Hematopoietic multipotent progenitor cell (in vitro differentiated cells): ENCODE data around the gene AKR1C4. TPM values are rescaled to one million over a fixed set of nuclear protein-coding genes. Genes with fewer than 3 reads are reported as not detected.
"Not testable (repeated sequence)": the region's sequence is repeated elsewhere in the genome, so short reads cannot be mapped to it uniquely, and the experiment has no call there.

Source experiments
- DNase-seq, 3 donors: peaks; one replicate each; pipeline ENCODE4 v3.0.0-alpha.2; 2011 to 2015; ENCODE audit warnings: low read depth in 2 of 3, low spot score in 2 of 3
- total RNA-seq: library from RNA; depleted of rRNA; stranded (reverse); fragments of >200 nt; gene quantifications from one replicate; pipeline ENCODE4 v1.2.3, GENCODE V29; 2012

The AKR1C4 gene
- not detected for total RNA-seq

DNA sequence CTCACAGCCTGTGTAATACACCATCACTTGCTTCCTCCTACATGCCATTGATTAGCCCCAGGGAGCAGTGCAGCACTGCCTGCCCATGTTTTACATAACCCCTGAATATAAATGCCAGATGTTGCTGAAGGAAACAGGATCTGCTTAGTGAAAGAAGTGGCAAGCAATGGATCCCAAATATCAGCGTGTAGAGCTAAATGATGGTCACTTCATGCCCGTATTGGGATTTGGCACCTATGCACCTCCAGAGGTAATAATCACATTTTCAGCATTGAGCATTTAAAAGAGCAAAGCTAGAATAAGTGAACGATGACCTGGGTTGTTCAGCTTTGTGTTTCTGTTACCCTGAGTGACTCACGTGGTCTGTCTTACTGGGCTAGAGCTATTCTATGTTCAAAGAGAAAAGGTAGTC is at the start of gene AKR1C4:
TSS of gene AKR1C4 (plus strand) at position 136 of the 412 bp plus-strand sequence. CDS start at position 167, 31 bp downstream.
- no peak for DNase-seq

DNA sequence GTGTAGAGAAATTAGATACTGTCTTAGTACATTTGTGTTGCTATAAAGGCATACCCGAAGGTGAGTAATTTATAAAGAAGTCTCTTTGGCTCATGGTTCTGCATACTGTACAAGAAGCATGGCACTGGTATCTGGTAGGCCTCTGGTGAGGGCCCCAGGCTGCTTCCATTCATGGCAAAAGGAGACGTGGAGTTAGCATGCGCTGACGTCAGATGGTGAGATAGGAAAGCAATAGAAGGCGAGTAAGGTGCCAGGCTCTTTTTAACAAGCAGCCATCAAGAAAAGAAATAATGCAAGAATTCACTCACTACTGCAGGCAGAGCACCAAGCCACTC is 49.8 kb upstream of the AKR1C4 start:
- no peak for DNase-seq

DNA sequence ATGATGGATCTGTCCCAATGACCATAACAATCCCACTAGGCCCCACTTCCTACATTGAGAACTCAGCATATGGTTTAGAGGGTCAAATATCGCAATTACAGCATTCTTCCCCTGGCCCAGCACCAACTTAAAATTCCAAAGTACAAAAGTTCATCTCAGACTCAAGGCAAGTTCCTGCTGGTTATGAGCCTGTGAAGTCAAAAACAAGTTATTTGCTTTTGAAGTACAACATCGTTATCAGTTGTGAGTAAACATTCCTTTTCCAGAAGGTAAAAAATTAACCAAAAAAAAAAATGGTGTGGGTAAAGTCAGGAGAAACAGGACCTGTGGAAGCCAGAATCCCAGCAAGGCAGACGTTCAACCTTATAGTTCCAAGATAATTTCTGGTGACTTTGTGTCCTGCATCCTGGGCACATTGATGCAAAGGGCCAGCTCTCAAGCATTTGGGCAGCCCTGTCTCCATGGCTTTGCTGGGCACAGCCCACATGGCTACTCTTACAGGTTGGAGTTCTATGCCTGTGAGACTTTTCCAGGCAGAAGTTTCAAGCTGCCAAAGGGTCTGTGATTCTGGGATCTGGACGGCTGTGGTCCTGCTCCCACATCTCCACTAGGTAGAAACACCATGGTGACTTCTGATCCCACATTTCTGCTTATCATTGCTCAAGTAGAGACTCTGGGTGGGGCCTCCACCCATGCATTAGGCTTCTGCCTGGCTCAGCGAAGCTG is 49.2 kb upstream of the AKR1C4 start:
- DNase-seq = no peak

DNA sequence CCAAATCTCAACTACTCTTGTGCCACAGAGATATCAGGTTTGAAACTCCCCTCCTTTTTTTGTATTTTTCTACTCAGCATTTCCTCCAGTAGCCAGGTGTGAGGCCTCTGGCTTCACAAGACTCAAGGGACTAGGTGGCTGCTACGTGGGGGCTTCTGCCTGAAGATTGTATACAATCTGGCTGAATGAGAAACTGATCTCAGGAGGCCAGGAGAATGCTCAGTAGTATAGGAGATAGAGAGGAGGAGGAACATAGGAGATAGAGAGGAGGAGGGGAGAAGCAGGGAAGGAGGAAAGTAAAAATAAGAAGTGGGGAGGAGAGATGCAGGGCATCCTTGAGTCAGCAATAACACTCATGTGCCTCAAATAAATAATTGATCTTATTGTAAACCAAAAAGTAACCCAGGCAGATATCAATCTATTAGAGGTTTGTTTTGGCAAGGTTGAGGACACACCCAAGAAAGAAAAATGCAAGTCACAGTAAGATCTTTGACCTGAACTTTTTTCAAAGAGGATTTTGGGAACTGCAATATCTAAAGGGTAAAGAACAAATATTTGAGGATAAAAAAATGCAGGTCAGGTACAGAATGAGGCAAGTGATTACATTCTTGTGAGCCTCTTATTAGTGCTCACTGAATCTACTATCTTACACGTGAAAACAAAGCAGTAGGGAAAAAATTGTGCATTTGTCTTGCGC is 48.5 kb upstream of the AKR1C4 start:
- no peak for DNase-seq

DNA sequence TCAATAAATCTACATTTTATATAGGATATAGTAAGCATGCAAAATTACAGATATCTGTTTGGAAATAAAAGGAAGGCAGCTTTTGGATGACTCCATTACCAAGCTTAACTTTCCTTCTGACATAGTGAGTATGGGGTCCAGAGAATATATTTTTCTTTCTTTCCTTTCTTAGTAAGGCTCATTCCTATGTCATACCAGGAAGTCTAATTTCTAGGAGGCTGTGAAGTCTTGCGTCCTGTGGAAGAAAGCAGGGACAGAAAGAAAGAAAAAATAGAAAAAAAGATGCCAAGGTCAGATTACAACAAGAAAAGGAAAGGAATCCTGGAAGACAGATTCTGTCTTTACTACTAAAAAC is 48.0 kb upstream of the AKR1C4 start:
- no peak for DNase-seq

DNA sequence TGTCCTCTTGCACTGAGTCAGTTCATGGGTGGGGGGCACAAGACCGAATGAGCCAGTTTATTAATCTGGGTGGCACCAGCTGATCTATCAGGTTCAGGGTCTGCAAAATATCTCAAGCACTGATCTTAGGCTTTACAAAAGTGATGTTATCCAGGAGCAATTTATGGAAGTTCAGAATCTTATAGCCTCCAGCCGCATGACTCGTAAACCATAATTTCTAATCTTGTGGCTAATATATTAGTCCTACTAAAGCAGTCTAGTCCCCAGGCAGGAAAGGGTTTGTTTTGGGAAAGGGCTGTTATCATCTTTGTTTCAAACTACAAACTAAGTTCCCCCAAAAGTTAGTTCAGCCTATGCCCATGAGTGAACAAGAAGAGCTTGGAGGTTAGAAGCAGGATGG is 45.6 kb upstream of the AKR1C4 start:
- DNase-seq = no peak

DNA sequence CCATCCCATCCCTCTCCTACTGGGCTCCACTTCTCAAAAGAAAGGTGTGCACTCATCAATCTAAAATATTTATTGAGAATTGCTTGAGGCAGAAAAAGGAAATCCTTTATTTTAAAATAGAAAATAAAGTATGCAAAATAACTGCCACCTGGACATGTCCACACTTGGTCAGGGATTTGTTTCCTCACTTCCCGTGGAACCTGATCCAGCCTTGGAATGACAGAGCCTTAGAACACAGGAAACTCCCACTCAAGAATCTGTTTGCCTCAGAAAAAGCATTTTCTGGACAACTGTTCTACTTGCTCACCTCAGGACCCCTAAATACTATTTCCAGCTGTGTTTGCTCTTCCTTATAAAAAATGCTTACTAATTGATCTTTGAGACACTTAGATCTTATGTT is 40.7 kb upstream of the AKR1C4 start:
- DNase-seq = no peak

DNA sequence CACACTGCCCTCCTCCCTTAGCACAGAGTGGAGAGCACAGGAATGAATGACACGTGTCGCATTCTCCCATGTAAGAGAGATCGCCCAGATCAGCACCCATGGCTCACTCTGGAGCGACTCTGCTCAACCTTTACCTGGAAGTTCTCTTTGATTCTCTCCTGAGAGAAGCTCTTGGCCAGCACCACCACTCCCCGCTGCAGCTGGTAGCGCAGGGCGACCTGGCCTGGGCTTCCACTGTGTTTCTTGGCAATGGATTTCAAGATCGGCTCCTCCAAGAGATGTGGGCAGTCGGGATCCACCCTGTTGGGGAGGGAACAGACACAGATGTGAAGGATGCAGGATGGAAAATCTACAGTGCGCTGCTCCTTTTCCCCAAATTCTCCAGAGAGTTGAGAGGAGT is 39.1 kb upstream of the AKR1C4 start:
- DNase-seq = no peak

DNA sequence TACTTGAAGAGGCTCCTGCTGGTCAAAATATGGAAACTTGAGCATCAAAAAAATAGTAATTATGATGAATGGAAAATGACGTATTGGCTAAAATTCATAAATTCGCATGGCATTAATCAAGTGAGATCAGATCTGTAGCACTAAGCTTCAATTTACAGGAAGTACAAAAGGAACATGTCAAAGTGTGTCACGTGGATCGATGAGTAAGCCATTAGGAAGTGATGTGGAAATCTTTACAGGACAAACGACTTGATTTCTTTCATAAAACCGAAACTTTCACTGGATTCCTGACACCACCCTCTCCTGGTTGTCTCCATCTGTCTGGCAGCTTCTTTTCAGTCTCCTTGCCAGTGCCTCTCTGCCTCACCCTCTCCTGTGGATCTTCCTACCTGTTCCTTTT is 37.5 kb upstream of the AKR1C4 start:
- no peak for DNase-seq

DNA sequence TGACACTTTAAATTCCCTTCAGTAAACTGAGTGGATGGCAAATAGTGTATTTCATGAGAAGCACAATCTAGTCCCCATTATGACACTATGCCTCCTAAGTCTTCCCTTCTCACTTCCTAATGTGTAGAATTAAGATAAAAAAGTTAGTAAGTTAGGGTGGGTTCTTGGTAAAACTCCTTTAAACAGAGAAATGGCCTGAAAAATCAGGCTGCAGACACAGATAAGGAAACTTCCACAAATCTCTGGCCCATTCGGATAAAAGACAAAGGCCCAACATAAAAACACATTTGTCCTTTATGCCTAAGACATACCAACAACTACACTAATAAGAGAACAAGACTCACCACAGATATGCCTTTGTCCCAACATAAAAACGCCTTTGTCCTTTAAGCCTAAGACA is 33.1 kb upstream of the AKR1C4 start:
- DNase-seq = no peak

DNA sequence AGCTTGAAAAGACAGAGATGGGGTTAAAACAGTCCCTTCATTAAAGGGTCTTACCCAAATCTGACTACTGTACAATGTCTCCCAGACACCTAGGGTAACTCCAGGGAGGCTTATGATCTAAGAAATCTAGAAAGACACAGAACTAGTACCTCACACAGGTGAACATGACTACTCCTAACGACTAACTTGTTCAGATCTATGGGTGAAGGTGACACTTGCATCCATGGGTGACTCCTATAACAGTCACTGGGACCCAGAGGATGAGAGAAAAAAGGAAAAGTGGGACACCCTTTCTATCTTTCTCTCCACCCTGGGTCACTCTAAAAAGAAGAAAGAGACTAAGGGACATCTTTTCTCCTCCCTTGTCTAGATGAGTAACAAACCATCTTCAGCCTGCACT is 30.9 kb upstream of the AKR1C4 start:
- peak in 2 of 3 donors; percentile 10 to 59 for DNase-seq

DNA sequence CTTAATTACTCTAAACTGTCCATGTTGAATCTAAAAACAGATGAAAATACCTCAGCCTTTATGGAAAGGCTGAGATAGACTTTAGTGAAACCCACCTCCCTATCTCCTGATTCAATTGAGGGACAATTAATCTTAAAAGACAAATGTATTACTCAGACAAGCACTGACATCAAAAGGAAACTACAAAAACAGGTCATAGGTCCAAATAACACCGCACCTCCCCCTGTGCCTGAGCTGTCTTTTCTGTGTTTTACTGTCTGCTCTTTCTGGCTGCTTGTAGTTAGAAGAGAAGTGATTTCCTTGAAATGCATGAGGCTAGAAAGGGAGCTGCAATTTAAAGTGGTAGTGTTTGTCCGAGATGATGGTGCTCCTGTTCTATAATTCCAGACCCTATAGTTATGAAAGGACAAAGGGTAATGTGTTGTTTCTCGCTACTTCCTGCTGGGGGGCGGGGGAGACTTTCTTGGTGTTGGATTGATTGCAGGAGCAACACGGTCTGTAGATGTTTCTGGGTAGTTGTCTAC is 27.7 kb upstream of the AKR1C4 start:
- DNase-seq = no peak

DNA sequence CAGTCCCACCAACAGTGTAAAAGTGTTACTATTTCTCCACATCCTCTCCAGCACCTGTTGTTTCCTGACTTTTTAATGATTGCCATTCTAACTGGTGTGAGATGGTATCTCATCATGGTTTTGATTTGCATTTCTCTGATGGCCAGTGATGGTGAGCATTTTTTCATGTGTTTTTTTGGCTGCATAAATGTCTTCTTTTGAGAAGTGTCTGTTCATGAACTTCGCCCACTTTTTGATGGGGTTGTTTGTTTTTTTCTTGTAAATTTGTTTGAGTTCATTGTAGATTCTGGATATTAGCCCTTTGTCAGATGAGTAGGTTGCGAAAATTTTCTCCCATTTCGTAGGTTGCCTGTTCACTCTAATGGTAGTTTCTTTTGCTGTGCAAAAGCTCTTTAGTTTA is 21.1 kb upstream of the AKR1C4 start:
- DNase-seq = not testable (repeated sequence)

DNA sequence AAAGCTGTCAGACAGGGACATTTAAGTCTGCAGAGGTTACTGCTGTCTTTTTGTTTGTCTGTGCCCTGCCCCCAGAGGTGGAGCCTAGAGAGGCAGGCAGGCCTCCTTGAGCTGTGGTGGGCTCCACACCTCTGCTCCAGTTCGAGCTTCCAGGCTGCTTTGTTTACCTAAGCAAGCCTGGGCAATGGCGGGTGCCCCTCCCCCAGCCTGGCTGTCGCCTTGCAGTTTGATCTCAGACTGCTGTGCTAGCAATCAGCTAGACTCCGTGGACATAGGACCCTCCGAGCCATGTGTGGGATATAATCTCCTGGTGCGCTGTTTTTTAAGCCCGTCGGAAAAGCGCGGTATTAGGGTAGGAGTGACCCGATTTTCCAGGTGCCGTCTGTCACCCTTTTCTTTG is 16.1 kb upstream of the AKR1C4 start:
- not testable (repeated sequence) for DNase-seq

DNA sequence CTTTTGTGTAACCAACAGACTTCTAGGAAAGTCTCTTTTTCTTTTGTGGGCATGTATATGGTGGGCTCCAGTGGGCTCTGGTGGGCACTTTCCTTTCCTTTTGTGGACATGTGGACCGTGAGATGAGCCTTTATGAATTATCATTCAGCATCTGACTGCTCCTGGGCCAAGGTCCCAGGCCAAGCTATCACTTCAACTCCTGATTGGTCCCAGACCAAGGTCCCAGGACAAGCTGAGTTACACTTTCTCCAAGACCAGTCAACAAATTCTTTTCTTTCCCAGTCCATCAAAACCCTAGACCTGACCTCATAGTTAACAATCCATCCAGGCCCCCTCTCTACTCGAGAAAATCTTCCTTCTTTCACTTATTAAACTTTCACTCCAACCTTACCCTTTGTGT is 12.7 kb upstream of the AKR1C4 start:
- DNase-seq = no peak

DNA sequence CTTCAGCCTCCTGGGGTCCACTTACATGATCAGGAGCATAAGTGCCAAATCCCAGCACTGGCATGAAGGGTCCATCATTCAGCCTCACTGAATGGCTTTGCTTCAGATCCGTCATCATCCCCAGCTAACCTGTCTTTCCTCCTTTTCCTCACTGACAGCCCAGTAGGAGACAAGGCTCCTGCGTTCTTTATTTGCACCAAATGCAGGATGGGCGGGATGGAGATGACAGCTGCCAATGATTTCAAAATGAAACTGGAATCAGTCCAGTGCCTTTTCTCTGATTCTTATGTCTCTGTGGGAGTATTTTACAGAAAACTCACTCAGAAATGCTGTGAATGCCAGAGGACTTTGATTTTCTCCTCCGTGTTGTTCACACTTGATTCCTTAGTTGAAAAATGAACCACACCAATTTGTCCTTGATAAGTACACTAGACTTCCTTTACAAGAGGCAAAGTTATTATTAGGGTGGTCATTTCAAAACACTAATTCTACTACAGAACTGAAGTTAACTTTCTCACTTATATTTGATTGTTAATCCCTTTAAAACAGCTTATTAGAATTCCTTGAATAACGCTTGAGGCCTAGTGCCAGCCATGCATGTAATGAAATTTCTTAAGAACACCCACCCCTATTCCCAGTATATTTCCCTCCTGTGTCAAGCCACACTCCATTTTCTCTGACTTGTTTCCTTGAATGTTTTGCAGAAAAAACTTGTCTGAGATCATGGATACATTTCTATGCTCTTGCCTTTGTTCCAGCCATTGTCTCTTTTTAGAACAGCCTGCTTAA is 11.5 kb upstream of the AKR1C4 start, which contains the start of gene AKR1C8:
TSS of gene AKR1C8 (minus strand) at position 164 of the 789 bp plus-strand sequence. CDS start at position 118, 46 bp downstream.
- DNase-seq = no peak

DNA sequence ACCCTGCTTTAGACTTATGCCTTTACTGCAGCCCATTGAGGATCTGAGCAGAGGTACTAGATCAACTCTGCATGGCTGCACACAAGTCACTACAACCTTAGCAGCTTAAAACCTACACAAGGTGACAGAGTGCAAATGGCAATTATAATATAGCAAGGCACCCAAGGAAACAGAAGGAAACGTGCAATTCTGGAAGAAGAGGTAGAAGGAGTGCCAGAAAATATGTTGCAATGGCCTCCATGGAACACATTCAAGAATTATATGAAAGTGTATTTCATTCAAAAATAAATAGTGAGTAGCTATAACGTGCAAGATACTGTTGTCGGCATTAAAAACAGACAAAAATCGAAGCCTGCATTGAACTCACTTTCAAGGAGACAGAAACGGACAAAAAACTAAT is 8.8 kb upstream of the AKR1C4 start:
- DNase-seq = no peak

DNA sequence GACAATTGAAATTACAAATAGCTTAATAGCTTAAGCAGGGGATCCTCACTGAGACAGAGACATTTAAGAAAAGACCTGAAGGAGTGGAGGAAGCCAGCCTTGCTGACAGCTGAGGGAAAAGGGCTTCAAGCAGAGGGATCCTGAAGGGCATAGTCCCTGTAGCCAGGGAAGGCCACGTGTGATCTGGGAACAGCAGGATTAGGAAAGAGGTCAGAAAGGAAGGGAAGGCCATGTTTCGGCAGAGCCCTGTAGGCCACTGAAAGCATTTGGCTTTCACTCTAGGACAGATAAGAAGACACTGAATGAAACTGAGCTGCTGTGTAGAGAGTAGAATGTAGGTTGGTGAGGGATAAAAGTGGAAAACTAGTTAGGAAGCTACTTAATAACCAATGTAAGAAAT is 8.3 kb upstream of the AKR1C4 start:
- no peak for DNase-seq

DNA sequence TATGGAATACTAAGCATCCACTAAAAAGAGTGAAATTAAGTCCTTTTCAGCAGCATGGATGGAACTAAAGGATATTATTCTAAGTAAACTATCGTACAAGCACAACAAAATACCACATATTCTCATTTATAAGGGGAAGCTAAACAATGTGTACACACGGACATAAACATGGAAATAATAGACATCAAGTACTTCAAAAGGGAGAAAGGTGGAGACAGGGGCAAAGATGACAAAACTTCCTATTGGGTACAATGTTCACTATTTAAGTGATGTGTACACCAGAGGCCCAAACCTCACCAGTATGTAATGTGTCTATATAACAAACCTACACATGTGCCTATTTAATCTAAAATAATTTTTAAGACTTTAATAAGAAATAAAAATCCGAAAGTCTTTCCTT is 2.2 kb upstream of the AKR1C4 start:
- DNase-seq = no peak

DNA sequence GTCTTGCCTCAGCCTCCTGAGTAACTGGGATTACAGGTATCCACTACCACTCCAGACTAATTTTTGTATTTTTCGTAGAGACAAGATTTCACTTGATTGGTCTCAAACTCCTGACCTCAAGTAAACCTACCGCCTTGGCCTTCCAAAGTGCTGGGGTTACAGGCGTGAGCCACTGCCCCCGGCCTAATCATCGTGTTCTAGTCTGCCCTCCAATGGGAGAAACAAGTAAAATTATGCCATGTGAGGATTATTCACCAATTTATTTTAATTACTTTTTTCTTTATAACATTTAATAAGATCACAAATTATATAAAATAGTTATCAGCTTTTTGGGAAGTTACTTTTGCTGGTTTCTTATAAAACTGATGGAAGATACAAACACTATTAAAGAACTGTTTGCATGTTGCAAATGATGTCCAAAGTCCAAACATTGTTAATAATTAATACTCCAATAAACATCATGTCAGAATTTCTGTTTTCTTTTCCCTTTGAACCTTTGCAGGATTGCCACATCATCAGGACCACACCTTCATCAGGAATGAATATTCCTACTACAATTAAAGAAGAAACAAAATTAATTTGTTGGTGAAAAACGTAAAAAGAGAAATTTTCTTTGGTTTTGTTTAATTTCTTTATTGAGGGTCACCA is 786 bp upstream of the AKR1C4 start:
- no peak for DNase-seq

DNA sequence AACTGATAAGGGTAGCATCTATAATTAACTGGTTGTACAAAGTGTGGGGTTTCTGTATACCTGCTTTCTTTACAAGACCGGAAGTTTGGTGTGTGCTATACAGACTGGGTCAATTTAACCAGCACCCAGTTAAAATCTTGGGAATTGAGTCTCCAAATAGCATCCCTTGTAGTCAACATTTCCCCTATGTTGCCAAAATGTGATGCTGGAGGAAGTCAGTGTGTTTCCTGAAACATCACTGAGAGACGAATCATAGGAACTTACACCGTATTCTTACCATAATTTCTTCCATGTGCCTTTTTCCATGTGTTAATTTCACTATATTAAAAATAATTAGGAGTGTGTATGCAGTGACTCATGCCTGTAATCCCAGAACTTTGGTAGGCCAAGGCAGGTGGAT is 1.7 kb downstream of the AKR1C4 start:
- no peak for DNase-seq
